Esophagus squamous epithelium (tissue), 5 donors: ENCODE data around the gene DENND6B. TPM values are rescaled to one million over a fixed set of nuclear protein-coding genes. Genes with fewer than 3 reads are reported as not detected.
A peak's percentile ranks its signal among the peaks of the same experiment; 100 is the strongest.
"Not testable (repeated sequence)": the region's sequence is repeated elsewhere in the genome, so short reads cannot be mapped to it uniquely, and the experiment has no call there.

Experiments
- DNase-seq: peaks from one replicate; lab custom pipeline; 2025; lab: John Stamatoyannopoulos, UW
- H3K27ac ChIP-seq, 4 donors: fragments of 200-600 bp; sonication (generic); one replicate each; pipeline ENCODE4 v1.5.1; 2016 to 2019; ENCODE audit warnings: mild to moderate bottlenecking in 1 of 4
- H3K27me3 ChIP-seq, 4 donors: fragments of 200-600 bp; sonication (generic); 1 replicate in 3 of 4; 2 replicates in 1 of 4; pipeline versions ENCODE4 v1.5.1 to v1.6.0; 2017 to 2021; ENCODE audit warnings: antibody characterized with exemption in 1 of 4
- H3K36me3 ChIP-seq, 3 donors: fragments of 200-600 bp; sonication (generic); one replicate each; pipeline ENCODE4 v1.5.1; 2016 to 2019
- H3K4me1 ChIP-seq, 3 donors: fragments of 200-600 bp; sonication (generic); one replicate each; pipeline ENCODE4 v1.5.1; 2017 to 2019
- H3K4me3 ChIP-seq, 4 donors: fragments of 200-600 bp; sonication (generic); 1 replicate in 3 of 4; 2 replicates in 1 of 4; pipeline ENCODE4 v1.5.1; 2016 to 2019; ENCODE audit warnings: mild to moderate bottlenecking in 2 of 4, moderate library complexity in 1 of 4
- H3K9me3 ChIP-seq, 3 donors: fragments of 200-600 bp; sonication (generic); one replicate each; pipeline ENCODE4 v1.5.1; 2016 to 2019
- CTCF ChIP-seq, 6 experiments: fragments of 450-650 bp in 4 of 6; fragments of 200-600 bp in 2 of 6; sonication (generic) in 2 of 6; IDR thresholded peaks; one replicate each; pipeline ENCODE4 v1.5.1; 2016 to 2019; ENCODE audit warnings: antibody characterized with exemption in 6 of 6, mild to moderate bottlenecking in 4 of 6, moderate library complexity in 4 of 6
- POLR2A ChIP-seq, 4 donors: fragments of 450-650 bp; IDR thresholded peaks; one replicate each; pipeline ENCODE4 v1.6.1; 2017; ENCODE audit warnings: antibody characterized with exemption in 4 of 4, mild to moderate bottlenecking in 4 of 4, moderate library complexity in 3 of 4
- WGBS, 2 donors: methylation state at CpG; one replicate each; pipeline ENCODE4 v1.1.5; 2018; 5-methylcytosine and 5-hydroxymethylcytosine counted together
- intact Hi-C: fragments of 100-400 bp; cut with DNase I; formaldehyde crosslinking; loops from one replicate; pipeline ENCODE4 v1.15.0; 2022
- total RNA-seq, 4 donors: library from RNA; depleted of rRNA; stranded (reverse); fragments of >200 nt; gene quantifications; one replicate each; pipeline ENCODE4 v1.1.0, GENCODE V29; 2016
- donor health status: DM: yes; HTN: yes; CAD: no.

Gene DENND6B
- total RNA-seq, 4 donors from 2014 or later: 0.88 to 3.6 (median 2.9) TPM

DNA sequence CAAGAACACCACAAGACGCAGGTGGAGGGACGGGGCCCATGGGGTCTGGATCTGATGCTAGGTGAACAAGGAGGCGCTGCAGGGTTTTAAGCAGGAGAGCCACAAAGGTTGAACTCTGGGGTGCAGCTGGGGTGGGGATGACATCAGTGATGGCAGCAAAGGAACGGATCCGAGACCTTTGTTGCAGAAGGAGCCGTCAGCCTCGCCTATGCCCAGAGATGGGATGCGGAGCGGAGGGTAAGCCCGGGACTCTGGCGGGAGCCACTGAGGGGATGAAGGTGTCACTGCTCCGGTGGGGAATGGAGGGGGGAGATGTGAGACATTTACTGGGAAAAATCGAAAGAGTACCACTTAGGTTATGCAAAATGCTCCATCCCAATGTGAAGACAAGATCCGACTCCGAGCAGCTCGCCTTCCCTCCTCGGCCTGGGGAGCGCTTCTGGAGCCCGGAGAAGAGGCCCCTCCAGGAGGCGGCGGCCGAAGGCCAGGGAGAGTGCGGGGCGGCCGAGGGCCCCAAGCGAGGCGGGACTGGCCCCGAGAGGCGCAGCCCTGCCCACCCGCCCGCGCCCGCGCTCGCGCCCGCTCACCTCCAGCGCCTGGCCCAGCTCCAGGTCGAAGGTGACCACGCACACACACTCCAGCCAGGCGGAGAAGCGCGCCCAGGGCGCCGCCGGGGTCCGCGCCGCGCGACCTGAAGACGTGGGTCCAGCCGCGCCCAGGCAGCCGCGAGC is 422 bp downstream of the DENND6B start:
- no peaks in the 10 kb centered on the region for H3K27me3 ChIP-seq
- H3K4me1 ChIP-seq: peaks cover 15 to 30% (median 17%) of the 10 kb centered on the region in 3 donors
- peak overlapping the region; percentile 58 to 95 (median 76) for H3K4me3 ChIP-seq
- TF ChIP-seq CTCF (IDR thresholded peaks at IDR 0.05): no peak
- no peak for TF ChIP-seq POLR2A (IDR thresholded peaks at IDR 0.05)
- DNase-seq: no peak
- 32 to 51% methylated on average over 11 to 13 of the region's 56 CpGs for WGBS, 2 donors
- no peaks in the 10 kb centered on the region for H3K36me3 ChIP-seq
- intact Hi-C loops: no loop called here
- no peaks in the 10 kb centered on the region for H3K9me3 ChIP-seq
- peak overlapping the region; percentile 44 to 97 (median 96) for H3K27ac ChIP-seq

GRCh38 chr22:50325444-50326224 is 1.2 kb downstream of the DENND6B start:
- Histone ChIP-seq H3K36me3 (no peaks in the 10 kb centered on the region), H3K4me3 (peak overlapping the region in 2 of 4 donors; percentile 58 to 95), H3K27me3 (no peaks in the 10 kb centered on the region), H3K4me1 (peaks cover 14 to 22% (median 15%) of the 10 kb centered on the region in 3 donors), H3K9me3 (no peaks in the 10 kb centered on the region), H3K27ac (peak overlapping the region in 1 of 4 donors; percentile 44)
- no peak for TF ChIP-seq POLR2A (IDR thresholded peaks at IDR 0.05)
- no peak for TF ChIP-seq CTCF (IDR thresholded peaks at IDR 0.05)
- no peak for DNase-seq
- 74 to 78% methylated on average over 8 to 14 of the region's 19 CpGs for WGBS, 2 donors
- intact Hi-C loops: no loop called here

DNA sequence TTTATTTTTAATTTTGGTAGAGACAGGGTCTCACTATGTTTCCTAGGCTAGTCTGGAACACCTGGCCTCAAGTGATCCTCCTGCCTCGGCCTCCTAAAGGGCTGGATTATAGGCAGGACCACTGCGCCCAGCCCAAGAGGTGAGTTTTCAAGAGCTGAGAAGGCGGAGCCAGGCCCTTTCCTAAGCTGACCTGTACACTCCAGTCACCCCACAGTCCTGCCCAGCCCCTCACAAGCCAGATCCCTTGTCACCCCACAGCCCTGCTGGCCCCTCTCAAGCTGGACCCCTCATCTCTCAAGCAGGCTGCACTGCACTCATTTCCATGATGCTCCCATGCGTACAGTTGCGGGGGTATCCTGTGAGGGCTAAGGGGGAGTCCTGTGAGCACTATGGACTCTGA is 2.9 kb downstream of the DENND6B start:
- no peaks in the 10 kb centered on the region for H3K9me3 ChIP-seq
- H3K27ac ChIP-seq: no peak overlapping the region
- H3K4me1 ChIP-seq: peaks cover 14 to 21% (median 15%) of the 10 kb centered on the region in 3 donors
- 84 to 100% methylated on average over 3 of the region's 5 CpGs for WGBS, 2 donors
- no peaks in the 10 kb centered on the region for H3K27me3 ChIP-seq
- H3K4me3 ChIP-seq: no peak overlapping the region
- no peaks in the 10 kb centered on the region for H3K36me3 ChIP-seq
- intact Hi-C loops: no loop called here
- TF ChIP-seq CTCF (IDR thresholded peaks at IDR 0.05) (no peak), POLR2A (IDR thresholded peaks at IDR 0.05) (no peak)
- no peak for DNase-seq

- intact Hi-C loops, DNase-seq, H3K9me3 ChIP-seq, H3K4me3 ChIP-seq, H3K27me3 ChIP-seq, H3K36me3 ChIP-seq, H3K27ac ChIP-seq: not testable (repeated sequence)
- H3K4me1 ChIP-seq: peaks cover 10 to 14% (median 10%) of the 10 kb centered on the region in 3 donors
- 75 to 80% methylated on average over 10 of the region's 10 CpGs for WGBS, 2 donors
These were observed 4.3 kb downstream of the DENND6B start for GRCh38 chr22:50322382-50323104.

DNA sequence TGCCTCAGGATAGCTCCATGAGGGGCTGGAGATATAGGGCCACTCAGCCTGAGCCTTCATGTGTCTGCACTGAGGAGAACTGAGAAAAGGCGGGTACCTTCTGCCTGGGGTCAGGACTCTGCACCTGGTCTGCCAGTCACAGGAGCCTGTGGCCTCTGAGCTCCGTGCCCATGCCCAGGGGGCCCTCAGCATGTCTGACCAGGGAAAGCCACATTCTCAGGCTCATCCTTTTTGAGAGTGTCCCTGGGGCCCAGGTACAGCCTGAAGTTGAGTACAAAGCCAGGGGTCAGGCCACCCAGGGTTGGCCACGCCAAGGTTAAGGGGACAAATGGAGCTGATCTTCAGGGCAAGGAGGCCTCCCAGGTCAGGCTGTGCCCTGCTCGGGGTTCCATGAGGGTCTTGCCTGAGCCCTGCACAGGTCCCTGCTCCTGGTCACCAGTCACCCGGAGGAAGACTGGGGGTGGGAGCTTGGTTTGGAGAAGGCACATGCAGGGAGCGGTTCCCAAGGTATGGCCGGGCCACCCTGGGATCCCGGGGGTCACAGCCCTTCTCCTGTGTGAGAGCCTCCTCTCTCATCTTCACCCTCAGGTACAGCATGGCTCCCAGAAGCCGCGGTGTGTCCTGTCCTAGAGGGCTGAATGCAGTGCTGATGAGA is 6.0 kb downstream of the DENND6B start:
- intact Hi-C loops: no loop called here
- H3K27me3 ChIP-seq: no peaks in the 10 kb centered on the region
- H3K9me3 ChIP-seq: no peaks in the 10 kb centered on the region
- H3K27ac ChIP-seq: no peak overlapping the region
- peaks cover 2 to 9% (median 4%) of the 10 kb centered on the region in 3 donors for H3K4me1 ChIP-seq
- H3K4me3 ChIP-seq: no peak overlapping the region
- 95 to 97% methylated on average over 6 of the region's 10 CpGs for WGBS, 2 donors
- DNase-seq: no peak
- no peak for TF ChIP-seq POLR2A (IDR thresholded peaks at IDR 0.05)
- TF ChIP-seq CTCF (IDR thresholded peaks at IDR 0.05): no peak
- H3K36me3 ChIP-seq: no peaks in the 10 kb centered on the region
